Measurements from ENCODE around the gene TRIM7. TPM values are rescaled to one million over a fixed set of nuclear protein-coding genes. Genes with fewer than 3 reads are reported as not detected.

The TRIM7 gene
- total and polyA plus RNA-seq, 2 donors (not counting 1 experiment from before 2014, with no cell fraction given) = 1.7 to 7.4 TPM

DNA sequence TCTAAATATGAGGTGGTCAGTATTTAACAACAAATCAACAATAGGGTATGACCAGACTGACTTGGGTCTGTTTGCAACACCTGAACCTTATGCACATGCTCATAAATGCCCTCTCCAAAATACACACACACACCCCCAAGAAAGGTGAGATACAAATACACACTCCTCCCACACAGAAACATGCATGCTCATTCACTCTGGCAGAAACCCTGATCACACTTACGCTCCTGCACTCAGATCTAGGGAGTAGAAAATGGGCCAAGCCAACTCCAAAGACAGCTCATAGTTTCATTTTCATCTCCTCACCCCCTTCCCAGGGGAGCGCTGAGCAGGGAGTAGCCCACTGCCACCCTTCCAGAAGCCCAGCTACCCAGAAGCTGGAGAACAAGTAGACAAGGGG, 11.3 kb downstream of the TRIM7 start:
- Histone ChIP-seq H3K9ac (ENCODE audit: low read length) (no peak overlapping the region), H3K4me1 (ENCODE audit: control insufficient read depth in 2 of 2, insufficient read depth in 2 of 2, low read length in 2 of 2) (peaks cover 10 to 16% of the 10 kb centered on the region in 2 donors), H3K4me2 (replicated peaks; ENCODE audit: low read depth, low read length, poor library complexity, severe bottlenecking) (no peak overlapping the region), H3K4me3 (ENCODE audit: control extremely low read depth in 1 of 5, extremely low read depth in 1 of 5, insufficient read depth in 1 of 5, low read depth in 2 of 5, low read length in 4 of 5) (no peak overlapping the region), H3K27ac (ENCODE audit: low read length in 2 of 2) (no peak overlapping the region), H3K9me3 (ENCODE audit: control extremely low read depth in 1 of 3, control insufficient read depth in 2 of 3, insufficient read depth in 1 of 3, low read length in 2 of 3) (peaks cover 0 to 9% (median 0%) of the 10 kb centered on the region in 3 donors), H3K27me3 (replicated peaks in 1 of 4; ENCODE audit: control extremely low read depth in 1 of 4, control insufficient read depth in 3 of 4, insufficient read depth in 4 of 4, low read length in 3 of 4) (no peaks in the 10 kb centered on the region), H4K20me1 (ENCODE audit: control insufficient read depth, insufficient read depth, low read length, poor library complexity, severe bottlenecking) (no peaks in the 10 kb centered on the region), H3K79me2 (ENCODE audit: control insufficient read depth, insufficient read depth, low read length) (no peaks in the 10 kb centered on the region), H3K36me3 (replicated peaks in 1 of 2; ENCODE audit: control extremely low read depth in 1 of 2, control insufficient read depth in 1 of 2, extremely low read depth in 1 of 2, insufficient read depth in 2 of 2, low read length in 1 of 2) (no peaks in the 10 kb centered on the region), H2AFZ (ENCODE audit: insufficient read depth, low read depth, low read length, poor library complexity, severe bottlenecking) (no peak overlapping the region)
- ATAC-seq (ENCODE audit: low read depth) = no peak
- Mint-ChIP-seq H3K27me3 (peaks cover 7% of the 10 kb centered on the region), H3K4me3 (peak overlapping the region; percentile 97), H3K27ac (no peak overlapping the region), H3K4me1 (peaks cover 34% of the 10 kb centered on the region), H3K9me3 (ENCODE audit: insufficient read depth) (no peaks in the 10 kb centered on the region)
- TF ChIP-seq, protein P1, sequence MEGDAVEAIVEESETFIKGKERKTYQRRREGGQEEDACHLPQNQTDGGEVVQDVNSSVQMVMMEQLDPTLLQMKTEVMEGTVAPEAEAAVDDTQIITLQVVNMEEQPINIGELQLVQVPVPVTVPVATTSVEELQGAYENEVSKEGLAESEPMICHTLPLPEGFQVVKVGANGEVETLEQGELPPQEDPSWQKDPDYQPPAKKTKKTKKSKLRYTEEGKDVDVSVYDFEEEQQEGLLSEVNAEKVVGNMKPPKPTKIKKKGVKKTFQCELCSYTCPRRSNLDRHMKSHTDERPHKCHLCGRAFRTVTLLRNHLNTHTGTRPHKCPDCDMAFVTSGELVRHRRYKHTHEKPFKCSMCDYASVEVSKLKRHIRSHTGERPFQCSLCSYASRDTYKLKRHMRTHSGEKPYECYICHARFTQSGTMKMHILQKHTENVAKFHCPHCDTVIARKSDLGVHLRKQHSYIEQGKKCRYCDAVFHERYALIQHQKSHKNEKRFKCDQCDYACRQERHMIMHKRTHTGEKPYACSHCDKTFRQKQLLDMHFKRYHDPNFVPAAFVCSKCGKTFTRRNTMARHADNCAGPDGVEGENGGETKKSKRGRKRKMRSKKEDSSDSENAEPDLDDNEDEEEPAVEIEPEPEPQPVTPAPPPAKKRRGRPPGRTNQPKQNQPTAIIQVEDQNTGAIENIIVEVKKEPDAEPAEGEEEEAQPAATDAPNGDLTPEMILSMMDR (IDR thresholded peaks at IDR 0.05) = no peak
- no peak for TF ChIP-seq EZH2 (IDR thresholded peaks at IDR 0.05; ENCODE audit: borderline replicate concordance, insufficient read depth, low read depth, low read length, poor library complexity, severe bottlenecking)
- 84% methylated on average over 2 of the region's 2 CpGs for WGBS (ENCODE audit: insufficient coverage)
- no peak for DNase-seq
- CTCF ChIA-PET = interaction anchor here (7.7 kb wide), 1 partner anchor 11 kb away, joined by 105 read pairs; the partner anchor contains the start of gene TRIM7
- intact Hi-C loops (cut with micrococcal nuclease) = no loop called here
- POLR2A ChIA-PET = interaction anchor here (0.6 to 7.2 kb wide), 3 partner anchors 13 to 142 kb away, joined by 3 to 73 read pairs (median 3); no protein-coding TSS in a partner anchor

DNA sequence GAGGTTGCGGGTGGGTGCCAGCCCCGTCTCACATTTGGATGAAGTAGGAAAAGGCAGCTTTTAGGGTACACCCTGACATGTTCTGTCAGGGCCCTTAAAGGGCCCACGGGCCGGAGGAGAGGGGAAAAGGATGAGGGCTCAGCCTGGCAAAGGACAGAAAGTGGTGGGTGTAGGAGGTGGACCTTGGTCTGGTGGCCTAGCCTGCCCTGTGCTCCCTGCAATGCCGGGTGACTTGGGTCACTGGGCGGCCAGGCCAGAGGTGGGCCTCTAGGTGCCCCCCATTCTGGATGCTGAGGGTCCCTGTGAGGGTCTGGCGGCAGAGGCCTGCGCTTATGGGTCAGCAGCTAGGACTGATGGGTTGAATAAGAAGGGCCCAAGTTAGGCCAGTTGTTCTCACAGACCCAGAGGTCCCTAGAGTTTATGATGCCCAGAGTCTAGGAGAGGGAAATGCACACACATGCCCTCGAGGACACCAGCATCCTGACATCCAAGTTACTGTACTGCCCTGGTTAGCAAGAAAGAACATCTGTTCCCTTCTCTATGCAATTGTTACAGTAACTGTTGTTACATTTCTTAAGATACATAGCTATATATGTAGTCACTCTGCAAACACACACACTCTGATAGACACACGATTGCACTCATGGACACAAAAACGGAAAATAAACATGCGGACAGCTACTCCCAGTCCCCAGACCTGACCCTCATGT, 12.5 kb downstream of the TRIM7 start:
- H3K4me3 ChIP-seq (ENCODE audit: control extremely low read depth in 1 of 5, extremely low read depth in 1 of 5, insufficient read depth in 1 of 5, low read depth in 2 of 5, low read length in 4 of 5) = peak overlapping the region; percentile 38 to 98 (median 89)
- intact Hi-C loops (cut with micrococcal nuclease) = no loop called here
- H3K27me3 ChIP-seq (replicated peaks in 1 of 4; ENCODE audit: control extremely low read depth in 1 of 4, control insufficient read depth in 3 of 4, insufficient read depth in 4 of 4, low read length in 3 of 4) = no peaks in the 10 kb centered on the region
- H3K4me1 ChIP-seq (ENCODE audit: control insufficient read depth in 2 of 2, insufficient read depth in 2 of 2, low read length in 2 of 2) = peaks cover 7 to 23% of the 10 kb centered on the region in 2 donors
- H3K4me2 ChIP-seq (replicated peaks; ENCODE audit: low read depth, low read length, poor library complexity, severe bottlenecking) = peak overlapping the region; percentile 91
- ChIA-PET CTCF (interaction anchor here (1.0 to 7.7 kb wide), 7 partner anchors 8 to 324 kb away, joined by 3 to 105 read pairs (median 8); partner anchors contain the start of genes RACK1, TRIM41 and TRIM7), POLR2A (interaction anchor here (0.5 to 7.2 kb wide), 12 partner anchors 9 to 389 kb away, joined by 3 to 74 read pairs (median 7); partner anchors contain the start of genes RACK1, TRIM41 and TRIM52)
- Mint-ChIP-seq H3K9me3 (ENCODE audit: insufficient read depth) (no peaks in the 10 kb centered on the region), H3K27me3 (peaks cover 10% of the 10 kb centered on the region), H3K4me3 (peak overlapping the region; percentile 97), H3K4me1 (peaks cover 37% of the 10 kb centered on the region), H3K27ac (peak overlapping the region; percentile 97)
- no peak for TF ChIP-seq EZH2 (IDR thresholded peaks at IDR 0.05; ENCODE audit: borderline replicate concordance, insufficient read depth, low read depth, low read length, poor library complexity, severe bottlenecking)
- TF ChIP-seq, protein P1 (IDR thresholded peaks at IDR 0.05) = no peak
- ATAC-seq (ENCODE audit: low read depth) (no peak), DNase-seq (no peak)
- H3K9me3 ChIP-seq (ENCODE audit: control extremely low read depth in 1 of 3, control insufficient read depth in 2 of 3, insufficient read depth in 1 of 3, low read length in 2 of 3) = peaks cover 0 to 14% (median 0%) of the 10 kb centered on the region in 3 donors
- WGBS (ENCODE audit: insufficient coverage) = 42% methylated on average over 8 of the region's 12 CpGs
- peak overlapping the region; percentile 97 for H2AFZ ChIP-seq (ENCODE audit: insufficient read depth, low read depth, low read length, poor library complexity, severe bottlenecking)
- H4K20me1 ChIP-seq (ENCODE audit: control insufficient read depth, insufficient read depth, low read length, poor library complexity, severe bottlenecking) = no peaks in the 10 kb centered on the region
- H3K27ac ChIP-seq (ENCODE audit: low read length in 2 of 2) = peak overlapping the region; percentile 61 to 82
- H3K36me3 ChIP-seq (replicated peaks in 1 of 2; ENCODE audit: control extremely low read depth in 1 of 2, control insufficient read depth in 1 of 2, extremely low read depth in 1 of 2, insufficient read depth in 2 of 2, low read length in 1 of 2) = no peaks in the 10 kb centered on the region
- H3K9ac ChIP-seq (ENCODE audit: low read length) = peak overlapping the region; percentile 76
- no peaks in the 10 kb centered on the region for H3K79me2 ChIP-seq (ENCODE audit: control insufficient read depth, insufficient read depth, low read length)
